GM19043 (cell line): ENCODE results near the gene CPNE4.
"Not testable (repeated sequence)": the region's sequence is repeated elsewhere in the genome, so short reads cannot be mapped to it uniquely, and the experiment has no call there.

Experiments
- ATAC-seq: cut with Tn5 transposase; IDR thresholded peaks from one replicate; pipeline ENCODE4 v1.9.1; 2021; ENCODE audit warnings: low read depth; ENCODE audit not compliant: unreplicated experiment

Gene CPNE4

GRCh38 chr3:132034486-132035464 lies at the start of gene CPNE4:
Gene CPNE4 (minus strand): TSS chr3:132035014.
- peak; percentile 96 for ATAC-seq

- ATAC-seq: no peak
Measured at GRCh38 chr3:132083583-132084279, 48.9 kb upstream of the CPNE4 start.

GRCh38 chr3:132083159-132083558 lies 48.3 kb upstream of the CPNE4 start:
- no peak for ATAC-seq

GRCh38 chr3:132079147-132079546 lies 44.3 kb upstream of the CPNE4 start:
- ATAC-seq: no peak

- ATAC-seq: no peak
Measured at GRCh38 chr3:132073771-132074170, 39.0 kb upstream of the CPNE4 start.

- no peak for ATAC-seq
Measured at GRCh38 chr3:132071043-132071442, 36.2 kb upstream of the CPNE4 start.

GRCh38 chr3:132064114-132064513 lies 29.3 kb upstream of the CPNE4 start:
- ATAC-seq: no peak

GRCh38 chr3:132062535-132062934 lies 27.7 kb upstream of the CPNE4 start:
- no peak for ATAC-seq

- no peak for ATAC-seq
Measured at GRCh38 chr3:132055872-132056271, 21.1 kb upstream of the CPNE4 start.

- no peak for ATAC-seq
Measured at GRCh38 chr3:132047209-132047608, 12.4 kb upstream of the CPNE4 start.

GRCh38 chr3:132044874-132045273 lies 10.1 kb upstream of the CPNE4 start:
- not testable (repeated sequence) for ATAC-seq

- ATAC-seq: no peak
Measured at GRCh38 chr3:132042681-132043080, 7.9 kb upstream of the CPNE4 start.

GRCh38 chr3:132038198-132038825 lies 3.5 kb upstream of the CPNE4 start:
- ATAC-seq: no peak

GRCh38 chr3:132037581-132037980 lies 2.8 kb upstream of the CPNE4 start:
- no peak for ATAC-seq

- ATAC-seq: no peak
Measured at GRCh38 chr3:132037056-132037455, 2.2 kb upstream of the CPNE4 start.

- ATAC-seq: no peak
Measured at GRCh38 chr3:132034097-132034485, 723 bp downstream of the CPNE4 start.

- ATAC-seq: no peak
Measured at GRCh38 chr3:132033471-132033870, 1.3 kb downstream of the CPNE4 start.

GRCh38 chr3:132032959-132033358 lies 1.9 kb downstream of the CPNE4 start:
- ATAC-seq: no peak

- ATAC-seq: peak; percentile 81
Measured at GRCh38 chr3:132029182-132029902, 5.5 kb downstream of the CPNE4 start.

- ATAC-seq: no peak
Measured at GRCh38 chr3:132022914-132023313, 11.9 kb downstream of the CPNE4 start.

- ATAC-seq: no peak
Measured at GRCh38 chr3:132020058-132020457, 14.8 kb downstream of the CPNE4 start.
